ENCODE measurements around the gene OBSL1. TPM values are rescaled to one million over a fixed set of nuclear protein-coding genes. Genes with fewer than 3 reads are reported as not detected.

The OBSL1 gene
- total RNA-seq, 4 donors from 2014 or later = 85.0 to 135 (median 98.3) TPM

DNA sequence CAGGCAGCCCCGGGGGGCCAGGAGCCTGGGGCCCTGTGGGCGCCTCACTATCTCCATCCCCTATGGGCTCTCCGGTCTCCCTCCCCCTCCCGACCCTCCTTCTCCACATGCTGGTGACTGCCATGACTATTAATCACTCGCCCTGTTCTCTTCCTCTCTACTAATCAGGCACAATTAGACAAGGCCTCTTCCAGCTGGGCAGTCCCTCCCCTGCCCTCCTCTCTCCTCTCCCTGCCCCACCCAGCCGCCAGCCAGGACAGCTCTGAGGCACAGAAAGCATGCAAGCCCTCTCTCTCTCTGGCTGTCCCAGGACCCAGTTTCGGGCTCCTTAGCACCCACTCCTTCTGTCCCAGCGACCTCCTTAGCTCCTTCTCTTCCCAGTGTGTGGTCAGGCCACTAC, 51.3 kb downstream of the OBSL1 start:
- 69 to 77% methylated on average over 8 of the region's 8 CpGs for WGBS, 2 donors
- TF ChIP-seq POLR2A (IDR thresholded peaks at IDR 0.05) = no peak
- TF ChIP-seq EP300 (IDR thresholded peaks at IDR 0.05) = no peak
- TF ChIP-seq CTCF (IDR thresholded peaks at IDR 0.05) = no peak

GRCh38 chr2:219519526-219519916, 51.8 kb downstream of the OBSL1 start:
- H3K9me3 ChIP-seq = no peaks in the 10 kb centered on the region
- peaks cover 0 to 42% (median 11%) of the 10 kb centered on the region in 4 donors for H3K4me1 ChIP-seq
- H3K36me3 ChIP-seq = no peaks in the 10 kb centered on the region
- 85 to 90% methylated on average over 9 of the region's 9 CpGs for WGBS, 2 donors
- no peak for TF ChIP-seq EP300 (IDR thresholded peaks at IDR 0.05)
- TF ChIP-seq CTCF (IDR thresholded peaks at IDR 0.05) = no peak
- TF ChIP-seq POLR2A (IDR thresholded peaks at IDR 0.05) = no peak
- DNase-seq (ENCODE audit: low spot score in 2 of 2) = no peak
- H3K27ac ChIP-seq = no peak overlapping the region
- peaks cover 0 to 72% of the 10 kb centered on the region in 2 donors for H3K27me3 ChIP-seq
- no peak overlapping the region for H3K4me3 ChIP-seq

More for the DNA sequence above, 51.3 kb downstream of the OBSL1 start:
- H3K27me3 ChIP-seq = peaks cover 0 to 72% of the 10 kb centered on the region in 2 donors
- no peaks in the 10 kb centered on the region for H3K36me3 ChIP-seq
- H3K9me3 ChIP-seq = no peaks in the 10 kb centered on the region
- H3K4me1 ChIP-seq = peaks cover 0 to 40% (median 11%) of the 10 kb centered on the region in 4 donors
- no peak overlapping the region for H3K4me3 ChIP-seq
- no peak overlapping the region for H3K27ac ChIP-seq
- no peak for DNase-seq (ENCODE audit: low spot score in 2 of 2)

DNA sequence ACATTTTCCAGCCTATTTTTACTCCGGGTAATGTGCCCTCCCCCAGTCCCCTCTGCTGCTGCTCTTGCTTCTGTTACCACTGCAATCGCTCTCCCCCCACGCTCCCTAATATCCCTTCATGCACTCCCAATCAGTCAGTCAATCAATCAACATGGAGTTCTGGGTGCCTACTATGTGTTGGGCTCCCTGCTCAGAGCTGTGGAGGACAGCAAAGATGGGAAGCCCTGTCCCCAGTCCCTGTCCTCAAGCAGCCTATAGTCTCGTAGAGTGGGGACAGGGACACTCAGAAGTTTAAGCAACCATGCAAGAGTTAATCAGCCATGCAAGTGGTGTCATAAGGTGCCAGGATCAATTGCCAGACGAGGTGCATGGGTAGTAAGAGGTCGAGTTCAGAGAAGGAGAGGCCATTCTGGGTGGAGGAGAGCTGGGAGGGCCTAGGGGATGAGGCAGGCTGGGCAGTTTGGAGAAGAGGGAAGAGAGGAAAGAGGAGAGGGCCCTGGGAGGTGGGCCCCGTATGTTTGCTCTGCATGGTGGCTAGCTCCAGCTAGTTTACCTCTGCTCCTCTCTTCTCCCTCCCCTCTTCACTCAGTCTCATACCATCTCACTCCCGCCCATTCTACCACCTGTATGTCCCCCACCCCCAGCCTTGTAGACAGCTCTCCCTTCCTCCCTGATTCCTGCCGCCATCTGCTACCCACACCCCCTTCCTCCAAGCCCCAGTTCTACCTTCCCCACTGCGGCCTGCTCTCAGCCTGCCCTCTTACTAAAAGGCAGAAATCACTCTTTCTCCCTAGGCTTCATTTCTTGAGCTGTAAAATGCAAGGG, 53.2 kb downstream of the OBSL1 start:
- Histone ChIP-seq H3K27me3 (peaks cover 0 to 72% of the 10 kb centered on the region in 2 donors), H3K4me1 (peaks cover 0 to 51% (median 11%) of the 10 kb centered on the region in 4 donors), H3K27ac (no peak overlapping the region), H3K9me3 (no peaks in the 10 kb centered on the region), H3K4me3 (no peak overlapping the region), H3K36me3 (no peaks in the 10 kb centered on the region)
- no peak for DNase-seq (ENCODE audit: low spot score in 2 of 2)
- 56 to 57% methylated on average over 10 of the region's 10 CpGs for WGBS, 2 donors
- TF ChIP-seq POLR2A (IDR thresholded peaks at IDR 0.05) = no peak
- TF ChIP-seq EP300 (IDR thresholded peaks at IDR 0.05) = no peak
- no peak for TF ChIP-seq CTCF (IDR thresholded peaks at IDR 0.05)

DNA sequence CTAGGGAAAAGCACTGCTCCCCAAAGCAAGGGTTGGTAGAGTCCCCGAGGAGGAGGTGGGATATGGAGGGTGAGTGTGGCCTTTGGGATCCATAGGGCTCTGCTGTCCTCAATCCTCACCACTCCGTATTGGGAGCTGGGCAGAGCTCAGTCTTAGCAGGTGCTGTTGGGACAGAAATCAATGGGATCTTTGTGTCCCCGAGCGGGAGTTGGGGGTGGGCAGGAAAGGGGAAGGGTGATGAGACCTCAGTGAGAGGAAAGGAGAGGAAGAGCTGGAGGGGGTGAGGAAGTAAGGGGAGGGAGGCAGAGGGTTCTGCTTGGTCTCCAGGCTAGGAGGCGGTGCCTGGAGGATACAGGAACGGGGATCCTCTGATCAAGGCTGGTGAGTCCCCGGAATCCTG, 54.5 kb downstream of the OBSL1 start:
- DNase-seq (ENCODE audit: low spot score in 2 of 2) = no peak
- peaks cover 0 to 47% (median 1%) of the 10 kb centered on the region in 4 donors for H3K4me1 ChIP-seq
- H3K4me3 ChIP-seq = no peak overlapping the region
- H3K36me3 ChIP-seq = no peaks in the 10 kb centered on the region
- no peaks in the 10 kb centered on the region for H3K9me3 ChIP-seq
- TF ChIP-seq EP300 (IDR thresholded peaks at IDR 0.05) = no peak
- no peak for TF ChIP-seq POLR2A (IDR thresholded peaks at IDR 0.05)
- no peak for TF ChIP-seq CTCF (IDR thresholded peaks at IDR 0.05)
- no peak overlapping the region for H3K27ac ChIP-seq
- 46 to 48% methylated on average over 7 of the region's 7 CpGs for WGBS, 2 donors
- H3K27me3 ChIP-seq = peaks cover 0 to 72% of the 10 kb centered on the region in 2 donors

- Histone ChIP-seq H3K9me3 (no peaks in the 10 kb centered on the region), H3K36me3 (no peaks in the 10 kb centered on the region), H3K27ac (no peak overlapping the region), H3K4me1 (peaks cover 0 to 44% (median 1%) of the 10 kb centered on the region in 4 donors), H3K27me3 (peaks cover 0 to 73% of the 10 kb centered on the region in 2 donors), H3K4me3 (no peak overlapping the region)
- 70 to 75% methylated on average over 16 to 17 of the region's 17 CpGs for WGBS, 2 donors
- TF ChIP-seq EP300 (IDR thresholded peaks at IDR 0.05) (no peak), POLR2A (IDR thresholded peaks at IDR 0.05) (no peak), CTCF (IDR thresholded peaks at IDR 0.05) (no peak)
- DNase-seq (ENCODE audit: low spot score in 2 of 2) = no peak
Measured at GRCh38 chr2:219515874-219516629, 55.3 kb downstream of the OBSL1 start.

Measured in tibial nerve (tissue), 4 donors.